ENCODE results near the gene SCGB2A2. TPM values are rescaled to one million over a fixed set of nuclear protein-coding genes. Genes with fewer than 3 reads are reported as not detected.

Gene SCGB2A2
- total and polyA plus RNA-seq, 4 donors: not detected

GRCh38 chr11:62256281-62256680, 13.7 kb upstream of the SCGB2A2 start:
- WGBS: 80% methylated on average over 2 of the region's 2 CpGs
- Histone ChIP-seq H3K4me3 (ENCODE audit: low read depth in 1 of 3, low read length in 3 of 3) (no peak overlapping the region), H3K27me3 (ENCODE audit: control insufficient read depth in 4 of 4, insufficient read depth in 4 of 4, low read length in 3 of 4) (no peaks in the 10 kb centered on the region), H3K9ac (ENCODE audit: low read depth in 1 of 2, low read length in 2 of 2) (no peak overlapping the region), H3K4me1 (ENCODE audit: control insufficient read depth in 4 of 4, insufficient read depth in 4 of 4, low read length in 3 of 4) (no peaks in the 10 kb centered on the region), H3K36me3 (ENCODE audit: control insufficient read depth in 4 of 4, insufficient read depth in 3 of 4, low read depth in 1 of 4, low read length in 3 of 4) (no peaks in the 10 kb centered on the region), H3K9me3 (ENCODE audit: control insufficient read depth in 4 of 4, low read length in 3 of 4) (peaks cover 8 to 29% (median 11%) of the 10 kb centered on the region in 4 donors), H3K27ac (ENCODE audit: low read depth in 1 of 2, low read length in 2 of 2) (no peak overlapping the region)
- TF ChIP-seq RAD21 (IDR thresholded peaks at IDR 0.05) (no peak), CTCF (IDR thresholded peaks at IDR 0.05; ENCODE audit: low read depth, low read length, missing input control) (no peak), ATF3 (IDR thresholded peaks at IDR 0.05) (no peak), HNF4A (conservative IDR thresholded peaks at IDR 0.05) (no peak), HNF4G (IDR thresholded peaks at IDR 0.05) (no peak), GABPA (IDR thresholded peaks at IDR 0.05 in 1 of 2, conservative IDR thresholded peaks at IDR 0.05 in 1 of 2) (no peak), FOXA1 (IDR thresholded peaks at IDR 0.05) (no peak), NR2F2 (IDR thresholded peaks at IDR 0.05) (no peak), REST (IDR thresholded peaks at IDR 0.05) (no peak), MAX (IDR thresholded peaks at IDR 0.05) (no peak), JUND (IDR thresholded peaks at IDR 0.05) (no peak), ZBTB33 (IDR thresholded peaks at IDR 0.05) (no peak)
- DNase-seq (ENCODE audit: low spot score): no peak

GRCh38 chr11:62260261-62260953, 9.6 kb upstream of the SCGB2A2 start:
- Histone ChIP-seq H3K27ac (ENCODE audit: low read depth in 1 of 2, low read length in 2 of 2) (no peak overlapping the region), H3K36me3 (ENCODE audit: control insufficient read depth in 4 of 4, insufficient read depth in 3 of 4, low read depth in 1 of 4, low read length in 3 of 4) (no peaks in the 10 kb centered on the region), H3K9ac (ENCODE audit: low read depth in 1 of 2, low read length in 2 of 2) (no peak overlapping the region), H3K9me3 (ENCODE audit: control insufficient read depth in 4 of 4, low read length in 3 of 4) (no peaks in the 10 kb centered on the region), H3K4me1 (ENCODE audit: control insufficient read depth in 4 of 4, insufficient read depth in 4 of 4, low read length in 3 of 4) (no peaks in the 10 kb centered on the region), H3K27me3 (ENCODE audit: control insufficient read depth in 4 of 4, insufficient read depth in 4 of 4, low read length in 3 of 4) (no peaks in the 10 kb centered on the region), H3K4me3 (ENCODE audit: low read depth in 1 of 3, low read length in 3 of 3) (no peak overlapping the region)
- WGBS: 68% methylated on average over 6 of the region's 6 CpGs
- DNase-seq (ENCODE audit: low spot score): no peak
- TF ChIP-seq HNF4A (conservative IDR thresholded peaks at IDR 0.05): no peak
- no peak for TF ChIP-seq ZBTB33 (IDR thresholded peaks at IDR 0.05)
- TF ChIP-seq JUND (IDR thresholded peaks at IDR 0.05): no peak
- TF ChIP-seq TAF1 (conservative IDR thresholded peaks at IDR 0.05): no peak
- no peak for TF ChIP-seq HNF4G (IDR thresholded peaks at IDR 0.05)
- no peak for TF ChIP-seq FOXA1 (IDR thresholded peaks at IDR 0.05)
- TF ChIP-seq RAD21 (IDR thresholded peaks at IDR 0.05): no peak
- no peak for TF ChIP-seq SP1 (IDR thresholded peaks at IDR 0.05)
- TF ChIP-seq RXRA (IDR thresholded peaks at IDR 0.05): no peak
- TF ChIP-seq NR2F2 (IDR thresholded peaks at IDR 0.05): no peak
- TF ChIP-seq REST (IDR thresholded peaks at IDR 0.05): no peak
- TF ChIP-seq GABPA (IDR thresholded peaks at IDR 0.05 in 1 of 2, conservative IDR thresholded peaks at IDR 0.05 in 1 of 2): no peak

Measured in liver (tissue), 9 donors.